ENCODE measurements around the gene TEX2.
"Not testable (repeated sequence)": the region's sequence is repeated elsewhere in the genome, so short reads cannot be mapped to it uniquely, and the experiment has no call there.

The TEX2 gene

GRCh38 chr17:64185557-64185956 is 77.5 kb downstream of the TEX2 start:
- in situ Hi-C loops (cut with MboI; ENCODE audit: low sequenced_read_pairs): not testable (repeated sequence)

GRCh38 chr17:64185101-64185500 is 78.0 kb downstream of the TEX2 start:
- in situ Hi-C loops (cut with MboI; ENCODE audit: low sequenced_read_pairs): no loop called here

- in situ Hi-C loops (cut with MboI; ENCODE audit: low sequenced_read_pairs): no loop called here
Observed at GRCh38 chr17:64183815-64184214, 79.2 kb downstream of the TEX2 start.

GRCh38 chr17:64182325-64183012 is 80.6 kb downstream of the TEX2 start:
- in situ Hi-C loops (cut with MboI; ENCODE audit: low sequenced_read_pairs): no loop called here

GRCh38 chr17:64180089-64181073 is 82.7 kb downstream of the TEX2 start:
- in situ Hi-C loops (cut with MboI; ENCODE audit: low sequenced_read_pairs): no loop called here

GRCh38 chr17:64179024-64179423 is 84.0 kb downstream of the TEX2 start:
- in situ Hi-C loops (cut with MboI; ENCODE audit: low sequenced_read_pairs): not testable (repeated sequence)

- in situ Hi-C loops (cut with MboI; ENCODE audit: low sequenced_read_pairs): no loop called here
Observed at GRCh38 chr17:64178011-64178825, 84.8 kb downstream of the TEX2 start.

- in situ Hi-C loops (cut with MboI; ENCODE audit: low sequenced_read_pairs): no loop called here
Observed at GRCh38 chr17:64177311-64178010, 85.6 kb downstream of the TEX2 start.

- in situ Hi-C loops (cut with MboI; ENCODE audit: low sequenced_read_pairs): no loop called here
Observed at GRCh38 chr17:64176556-64176955, 86.5 kb downstream of the TEX2 start.

- in situ Hi-C loops (cut with MboI; ENCODE audit: low sequenced_read_pairs): no loop called here
Observed at GRCh38 chr17:64174686-64175456, 88.2 kb downstream of the TEX2 start.

- in situ Hi-C loops (cut with MboI; ENCODE audit: low sequenced_read_pairs): no loop called here
Observed at GRCh38 chr17:64173646-64174045, 89.4 kb downstream of the TEX2 start.

GRCh38 chr17:64172510-64172909 is 90.5 kb downstream of the TEX2 start:
- in situ Hi-C loops (cut with MboI; ENCODE audit: low sequenced_read_pairs): no loop called here

GRCh38 chr17:64171041-64171440 is 92.0 kb downstream of the TEX2 start:
- in situ Hi-C loops (cut with MboI; ENCODE audit: low sequenced_read_pairs): no loop called here

GRCh38 chr17:64170286-64170685 is 92.8 kb downstream of the TEX2 start:
- in situ Hi-C loops (cut with MboI; ENCODE audit: low sequenced_read_pairs): no loop called here

- in situ Hi-C loops (cut with MboI; ENCODE audit: low sequenced_read_pairs): not testable (repeated sequence)
Observed at GRCh38 chr17:64167666-64168065, 95.4 kb downstream of the TEX2 start.

- in situ Hi-C loops (cut with MboI; ENCODE audit: low sequenced_read_pairs): no loop called here
Observed at GRCh38 chr17:64166876-64167275, 96.2 kb downstream of the TEX2 start.

GRCh38 chr17:64165347-64165746 is 97.7 kb downstream of the TEX2 start:
- in situ Hi-C loops (cut with MboI; ENCODE audit: low sequenced_read_pairs): no loop called here

- in situ Hi-C loops (cut with MboI; ENCODE audit: low sequenced_read_pairs): no loop called here
Observed at GRCh38 chr17:64164596-64165285, 98.3 kb downstream of the TEX2 start.

- in situ Hi-C loops (cut with MboI; ENCODE audit: low sequenced_read_pairs): no loop called here
Observed at GRCh38 chr17:64163468-64163867, 99.6 kb downstream of the TEX2 start.

Data from HL-60/S4 treated with retinoic acid at 250 ng/mL for 4 days and 3 days (cell line).